Endodermal cell (in vitro differentiated cells): ENCODE measurements around the gene NFYB. TPM values are rescaled to one million over a fixed set of nuclear protein-coding genes. Genes with fewer than 3 reads are reported as not detected.
A peak's percentile ranks its signal among the peaks of the same experiment; 100 is the strongest.

Experiments
- DNase-seq: peaks from one replicate; pipeline ENCODE4 v3.0.0-alpha.2; 2017
- H3K27ac ChIP-seq: 2 replicates; pipeline ENCODE4 v1.5.1; 2013; ENCODE audit warnings: mild to moderate bottlenecking, low read depth, low read length, moderate library complexity
- H3K27me3 ChIP-seq: 2 replicates; pipeline ENCODE4 v1.6.1; 2013; ENCODE audit warnings: mild to moderate bottlenecking, low read length, moderate library complexity; ENCODE audit not compliant: insufficient read depth, control insufficient read depth, poor library complexity, severe bottlenecking
- H3K36me3 ChIP-seq: 2 replicates; pipeline ENCODE4 v1.7.0; 2013; ENCODE audit warnings: mild to moderate bottlenecking, low read length, moderate library complexity; ENCODE audit not compliant: control insufficient read depth, insufficient read depth
- H3K4me1 ChIP-seq: one replicate; pipeline ENCODE4 v1.7.0; 2013; ENCODE audit warnings: low read length; ENCODE audit not compliant: control insufficient read depth, insufficient read depth
- H3K4me3 ChIP-seq: 2 replicates; pipeline ENCODE4 v1.5.1; 2013; ENCODE audit warnings: mild to moderate bottlenecking, low read length, moderate library complexity
- H3K9ac ChIP-seq: 2 replicates; pipeline ENCODE4 v1.6.1; 2013; ENCODE audit warnings: mild to moderate bottlenecking, low read length, moderate library complexity; ENCODE audit not compliant: poor library complexity, severe bottlenecking; ENCODE audit errors: extremely low read depth
- H3K9me3 ChIP-seq: 2 replicates; pipeline ENCODE4 v1.6.1; 2013; ENCODE audit warnings: mild to moderate bottlenecking, low read length, moderate library complexity; ENCODE audit not compliant: control insufficient read depth
- H3K27ac Mint-ChIP-seq: 2 replicates; pipeline ENCODE4 v1.8.0; 2020; ENCODE audit warnings: mixed read lengths
- H3K27me3 Mint-ChIP-seq: 2 replicates; pipeline ENCODE4 v1.8.0; 2021; ENCODE audit warnings: mild to moderate bottlenecking, mixed read lengths; ENCODE audit not compliant: insufficient read depth
- H3K36me3 Mint-ChIP-seq: 2 replicates; pipeline ENCODE4 v1.8.0; 2020; ENCODE audit warnings: low read depth, mixed read lengths
- H3K4me1 Mint-ChIP-seq: 2 replicates; pipeline ENCODE4 v1.8.0; 2020; ENCODE audit warnings: mixed read lengths
- H3K4me3 Mint-ChIP-seq: 2 replicates; pipeline ENCODE4 v1.8.0; 2020; ENCODE audit warnings: mild to moderate bottlenecking, moderate library complexity, mixed read lengths
- H3K9me3 Mint-ChIP-seq: 2 replicates; pipeline ENCODE4 v1.8.0; 2020; ENCODE audit warnings: mild to moderate bottlenecking, mixed read lengths
- CTCF ChIP-seq: fragments of 200-600 bp; sonication (generic); conservative IDR thresholded peaks from 2 replicates; pipeline ENCODE4 v1.5.0; 2021; ENCODE audit warnings: antibody characterized with exemption, mild to moderate bottlenecking
- WGBS, 2 experiments: methylation state at CpG; one replicate each; pipeline versions ENCODE4 v1.1.5 to v1.1.7; 2013; ENCODE audit warnings: missing lambda C conversion rate in 2 of 2, mixed read lengths in 1 of 2; ENCODE audit not compliant: insufficient coverage in 1 of 2, insufficient read length in 1 of 2; 5-methylcytosine and 5-hydroxymethylcytosine counted together
- total RNA-seq, 2 donors: library from RNA; stranded (reverse); fragmentation: NEBNext Ultra II Directional in 1 of 2; extraction: Animal tissue kit (Norgen Biotek cat#: 25700) in 1 of 2; gene quantifications; 2 replicates in 1 of 2; 3 replicates in 1 of 2; pipeline ENCODE4 v1.2.1, GENCODE V29; 2021

The NFYB gene
- total RNA-seq, 2 donors from 2014 or later: 31.2 to 36.3 TPM

- H3K4me1 ChIP-seq: no peaks in the 10 kb centered on the region
These were observed 45.4 kb upstream of the NFYB start for GRCh38 chr12:104183443-104183842.

GRCh38 chr12:104182621-104183378 lies 44.8 kb upstream of the NFYB start:
- H3K27me3 ChIP-seq: no peaks in the 10 kb centered on the region
- H3K4me3 Mint-ChIP-seq: no peak overlapping the region
- H3K9ac ChIP-seq: no peak overlapping the region
- H3K27ac Mint-ChIP-seq: no peak overlapping the region
- 50 to 83% methylated on average over 1 to 5 of the region's 5 CpGs for WGBS, 2 experiments
- no peaks in the 10 kb centered on the region for H3K36me3 ChIP-seq
- TF ChIP-seq CTCF: no peak
- H3K4me1 Mint-ChIP-seq: no peaks in the 10 kb centered on the region
- H3K27ac ChIP-seq: no peak overlapping the region
- no peaks in the 10 kb centered on the region for H3K36me3 Mint-ChIP-seq
- peaks cover 30% of the 10 kb centered on the region for H3K9me3 Mint-ChIP-seq
- no peak overlapping the region for H3K4me3 ChIP-seq
- peaks cover 22% of the 10 kb centered on the region for H3K9me3 ChIP-seq
- no peaks in the 10 kb centered on the region for H3K4me1 ChIP-seq
- H3K27me3 Mint-ChIP-seq: peaks cover 6% of the 10 kb centered on the region
- no peak for DNase-seq

More at GRCh38 chr12:104183443-104183842, 45.4 kb upstream of the NFYB start:
- Mint-ChIP-seq H3K27ac (no peak overlapping the region), H3K4me1 (no peaks in the 10 kb centered on the region), H3K27me3 (peaks cover 6% of the 10 kb centered on the region), H3K36me3 (no peaks in the 10 kb centered on the region), H3K4me3 (no peak overlapping the region), H3K9me3 (peaks cover 33% of the 10 kb centered on the region)
- no peak overlapping the region for H3K27ac ChIP-seq
- no peaks in the 10 kb centered on the region for H3K27me3 ChIP-seq
- H3K4me3 ChIP-seq: no peak overlapping the region
- TF ChIP-seq CTCF: no peak
- 83 to 88% methylated on average over 3 of the region's 3 CpGs for WGBS, 2 experiments
- H3K9me3 ChIP-seq: peaks cover 22% of the 10 kb centered on the region
- no peak overlapping the region for H3K9ac ChIP-seq
- peak; percentile 41 for DNase-seq
- H3K36me3 ChIP-seq: no peaks in the 10 kb centered on the region

- Mint-ChIP-seq H3K4me1 (no peaks in the 10 kb centered on the region), H3K27ac (no peak overlapping the region), H3K4me3 (no peak overlapping the region), H3K27me3 (peaks cover 7% of the 10 kb centered on the region), H3K9me3 (peaks cover 24% of the 10 kb centered on the region), H3K36me3 (no peaks in the 10 kb centered on the region)
- H3K36me3 ChIP-seq: no peaks in the 10 kb centered on the region
- H3K4me1 ChIP-seq: no peaks in the 10 kb centered on the region
- 95% methylated on average over 4 of the region's 4 CpGs; no CpG with 5 or more reads in 1 of the 2 experiments for WGBS, 2 experiments
- no peak overlapping the region for H3K27ac ChIP-seq
- no peaks in the 10 kb centered on the region for H3K27me3 ChIP-seq
- no peak overlapping the region for H3K4me3 ChIP-seq
- no peak overlapping the region for H3K9ac ChIP-seq
- H3K9me3 ChIP-seq: peaks cover 22% of the 10 kb centered on the region
- DNase-seq: peak; percentile 26
- no peak for TF ChIP-seq CTCF
These were observed 44.1 kb upstream of the NFYB start for GRCh38 chr12:104182144-104182543.
